HG02981 (cell line): Measurements from ENCODE around the gene SLC49A4.

Experiments
- ATAC-seq: cut with Tn5 transposase; IDR thresholded peaks from one replicate; pipeline ENCODE4 v1.9.1; 2021; ENCODE audit warnings: mild to moderate bottlenecking, moderate library complexity; ENCODE audit not compliant: unreplicated experiment

SLC49A4 gene

GRCh38 chr3:122928396-122929187, 133.7 kb downstream of the SLC49A4 start:
- no peak for ATAC-seq

- ATAC-seq: no peak
Measured at GRCh38 chr3:122929188-122930062, 134.6 kb downstream of the SLC49A4 start.

DNA sequence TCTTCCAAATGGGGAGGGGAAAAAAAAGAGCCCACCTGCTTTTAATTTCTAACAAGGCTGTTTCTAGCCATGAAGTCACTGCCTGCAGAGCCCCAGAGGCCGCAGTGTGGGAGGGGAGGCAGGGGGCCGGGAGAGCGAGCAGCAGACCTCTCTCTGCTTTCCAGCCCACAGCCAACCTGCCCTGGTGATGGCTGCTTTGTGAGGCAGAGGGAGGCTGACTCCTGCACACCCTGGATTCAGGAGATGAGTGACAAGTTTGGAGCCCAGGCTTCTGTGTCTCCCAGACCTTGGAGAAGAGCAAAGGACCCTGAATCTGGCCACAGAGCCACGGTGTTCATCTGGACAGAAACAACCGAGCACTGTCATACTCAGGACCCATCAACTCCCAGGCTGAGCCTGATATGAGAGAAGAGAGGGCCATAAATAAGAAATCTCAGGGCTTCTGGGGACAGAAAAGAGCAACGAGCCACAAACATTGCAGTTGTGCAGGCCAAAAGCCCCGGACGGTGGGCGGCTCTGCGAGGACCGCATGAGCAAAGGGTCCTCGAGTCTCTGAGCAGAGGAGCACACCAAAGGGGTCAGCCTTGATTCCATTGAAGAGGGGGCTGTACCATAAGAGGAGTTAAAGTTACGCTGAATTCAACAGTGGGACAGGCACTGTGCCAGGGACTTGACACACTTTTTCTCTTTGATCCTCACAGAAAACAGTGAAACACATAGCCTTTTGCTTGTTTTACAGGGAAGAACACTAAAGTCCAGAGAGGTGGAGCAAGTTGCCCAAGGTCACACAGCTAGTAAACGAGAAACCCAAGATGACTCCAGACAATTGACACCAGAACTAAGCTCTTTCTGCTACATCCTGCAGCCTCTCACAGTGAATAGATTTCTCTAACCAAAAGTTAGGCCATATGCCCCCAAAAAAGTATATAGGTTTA, 135.5 kb downstream of the SLC49A4 start:
- no peak for ATAC-seq
